HCT116 (cell line): ENCODE measurements around the gene SSU72. TPM values are rescaled to one million over a fixed set of nuclear protein-coding genes. Genes with fewer than 3 reads are reported as not detected.

Experiments used
- ATAC-seq: fragments of 200-7000 bp; cut with Tn5 transposase; 2 replicates; pipeline ENCODE4 v1.9.1; 2020; ENCODE audit warnings: mild to moderate bottlenecking, moderate library complexity
- BruUV-seq: library from RNA; stranded (reverse); fragments of 400-500 nt; replicated peaks from 2 replicates; lab custom pipeline; 2021; lab: Mats Ljungman, UMichigan
- CTCF ChIA-PET: fragments of 300-600 bp; sonication (Branson Sonifier 250); formaldehyde crosslinking; loops from one replicate; lab custom pipeline; 2021; ENCODE audit warnings: antibody characterized with exemption; lab: Charles Lee
- POLR2A ChIA-PET: fragments of 300-600, 350-600 bp; sonication (Branson Sonifier 250); formaldehyde crosslinking; loops from one replicate; lab custom pipeline; 2021; ENCODE audit warnings: antibody characterized with exemption; lab: Charles Lee
- RAD21 ChIA-PET, 2 experiments: fragments of 300-600 bp; sonication (Branson Sonifier 250); formaldehyde crosslinking; loops; one replicate each; lab custom pipeline; 2023; ENCODE audit warnings: low total read pairs in 2 of 2; ENCODE audit not compliant: uncharacterized antibody in 2 of 2, unreplicated experiment in 2 of 2, low non-redundant PET in 1 of 2; lab: Charles Lee
- DNase-seq: peaks from one replicate; pipeline ENCODE4 v3.0.0-alpha.2; 2010; ENCODE audit warnings: low read depth, low spot score
- H2AFZ ChIP-seq: fragments of 200-600 bp; shearing (Covaris generic), sonication (generic); 2 replicates; pipeline ENCODE4 v1.6.1; 2017; ENCODE audit warnings: low read depth, mixed run types, mixed read lengths, antibody characterized with exemption, low read length; ENCODE audit not compliant: poor library complexity, severe bottlenecking
- H3K27ac ChIP-seq: 2 replicates; pipeline ENCODE4 v1.5.1; 2012; ENCODE audit warnings: low read depth, low read length
- H3K27me3 ChIP-seq: fragments of 200-600 bp; sonication (generic); 2 replicates; pipeline ENCODE4 v1.6.1; 2016; ENCODE audit warnings: mixed run types, low read length, mixed read lengths; ENCODE audit not compliant: insufficient read depth
- H3K36me3 ChIP-seq, 2 experiments: fragments of 200-500 bp in 1 of 2; fragments of 200-600 bp in 1 of 2; sonication (Bioruptor generic) in 1 of 2; sonication (generic) in 1 of 2; 2 replicates each; pipeline versions ENCODE4 v1.5.1 to v1.6.1; 2014 to 2016; ENCODE audit warnings: low read length in 2 of 2, inconsistent platforms in 1 of 2, mixed read lengths in 1 of 2, mixed run types in 1 of 2; ENCODE audit not compliant: insufficient read depth in 2 of 2, control insufficient read depth in 1 of 2
- H3K4me1 ChIP-seq, 2 experiments: fragments of 200-600 bp in 1 of 2; sonication (generic) in 1 of 2; 2 replicates each; pipeline versions ENCODE4 v1.5.1 to v1.6.1; 2012 to 2017; ENCODE audit warnings: low read length in 2 of 2, inconsistent platforms in 1 of 2, mild to moderate bottlenecking in 1 of 2, mixed read lengths in 1 of 2, mixed run types in 1 of 2, moderate library complexity in 1 of 2; ENCODE audit not compliant: insufficient read depth in 2 of 2, control insufficient read depth in 1 of 2
- H3K4me2 ChIP-seq: fragments of 200-600 bp; sonication (generic); 2 replicates; pipeline ENCODE4 v1.6.1; 2017; ENCODE audit warnings: mixed run types, low read length, mixed read lengths
- H3K4me3 ChIP-seq, 2 experiments: fragments of 200-600 bp in 1 of 2; sonication (generic) in 1 of 2; replicated peaks in 1 of 2; 2 replicates each; pipeline ENCODE4 v1.5.1; 2011 to 2016; ENCODE audit warnings: low read length in 2 of 2, control low read depth in 1 of 2, low read depth in 1 of 2, mild to moderate bottlenecking in 1 of 2, mixed read lengths in 1 of 2, mixed run types in 1 of 2
- H3K79me2 ChIP-seq: fragments of 200-600 bp; sonication (generic); 2 replicates; pipeline ENCODE4 v1.6.1; 2017; ENCODE audit warnings: mild to moderate bottlenecking, mixed run types, low read length, moderate library complexity, mixed read lengths; ENCODE audit not compliant: insufficient read depth
- H3K9ac ChIP-seq: fragments of 200-600 bp; sonication (generic); 2 replicates; pipeline ENCODE4 v1.6.1; 2016; ENCODE audit warnings: low read length, mixed read lengths
- H3K9me2 ChIP-seq: fragments of 200-600 bp; sonication (generic), shearing (Covaris generic); 2 replicates; pipeline ENCODE4 v1.6.1; 2017; ENCODE audit warnings: mixed run types, mild to moderate bottlenecking, moderate library complexity; ENCODE audit not compliant: insufficient read depth
- H3K9me3 ChIP-seq, 2 experiments: fragments of 200-500 bp in 1 of 2; fragments of 200-600 bp in 1 of 2; sonication (Bioruptor generic) in 1 of 2; sonication (generic) in 1 of 2; 2 replicates each; pipeline ENCODE4 v1.6.1; 2014 to 2017; ENCODE audit warnings: low read length in 2 of 2, mixed read lengths in 2 of 2, inconsistent platforms in 1 of 2, low read depth in 1 of 2, mild to moderate bottlenecking in 1 of 2, mixed run types in 1 of 2, moderate library complexity in 1 of 2; ENCODE audit not compliant: control insufficient read depth in 1 of 2, insufficient read depth in 1 of 2
- H4K20me1 ChIP-seq: fragments of 200-600 bp; sonication (generic), shearing (Covaris generic); 2 replicates; pipeline ENCODE4 v1.6.1; 2017; ENCODE audit warnings: mixed run types, mild to moderate bottlenecking, moderate library complexity; ENCODE audit not compliant: insufficient read depth
- ATF3 ChIP-seq: IDR thresholded peaks from 2 replicates; pipeline ENCODE4 v1.6.1; 2012
- CEBPB ChIP-seq: IDR thresholded peaks from 2 replicates; pipeline ENCODE4 v1.6.1; 2012; ENCODE audit warnings: low read depth
- CTCF ChIP-seq, 3 experiments: fragments of 200-600 bp in 1 of 3; sonication (generic) in 1 of 3; IDR thresholded peaks in 2 of 3; conservative IDR thresholded peaks in 1 of 3; 2 replicates each; pipeline ENCODE4 v1.5.1; 2012 to 2017; ENCODE audit warnings: low read depth in 2 of 3, low read length in 2 of 3, antibody characterized with exemption in 1 of 3, borderline replicate concordance in 1 of 3, control low read depth in 1 of 3, mild to moderate bottlenecking in 1 of 3, mixed read lengths in 1 of 3, mixed run types in 1 of 3, moderate library complexity in 1 of 3; ENCODE audit not compliant: insufficient read depth in 1 of 3
- EGR1 ChIP-seq: IDR thresholded peaks from 2 replicates; pipeline ENCODE4 v1.6.1; 2012; ENCODE audit warnings: low read depth
- ELF1 ChIP-seq: IDR thresholded peaks from 2 replicates; pipeline ENCODE4 v1.6.1; 2012; ENCODE audit warnings: low read depth, borderline replicate concordance
- EZH2 ChIP-seq: fragments of 200-600 bp; sonication (generic); IDR thresholded peaks from 2 replicates; pipeline ENCODE4 v1.6.1; 2017; ENCODE audit warnings: antibody characterized with exemption, mixed run types
- JUND ChIP-seq: IDR thresholded peaks from 2 replicates; pipeline ENCODE4 v1.6.1; 2012
- POLR2AphosphoS5 ChIP-seq: IDR thresholded peaks from 2 replicates; pipeline ENCODE4 v1.6.1; 2011; ENCODE audit warnings: mild to moderate bottlenecking, low read depth, low read length, moderate library complexity
- RAD21 ChIP-seq: IDR thresholded peaks from 2 replicates; pipeline ENCODE4 v1.6.1; 2012; ENCODE audit warnings: low read depth, mild to moderate bottlenecking
- REST ChIP-seq: IDR thresholded peaks from 2 replicates; pipeline ENCODE4 v1.6.1; 2012; ENCODE audit warnings: low read depth
- SIN3A ChIP-seq: IDR thresholded peaks from 2 replicates; pipeline ENCODE4 v1.6.1; 2012; ENCODE audit warnings: low read depth
- SP1 ChIP-seq: IDR thresholded peaks from 2 replicates; pipeline ENCODE4 v1.6.1; 2012; ENCODE audit warnings: low read depth
- TCF7L2 ChIP-seq: IDR thresholded peaks from 2 replicates; pipeline ENCODE4 v1.7.0; 2011; ENCODE audit warnings: borderline replicate concordance, inconsistent platforms; ENCODE audit not compliant: insufficient read depth, insufficient read length; ENCODE audit errors: extremely low read depth
- YY1 ChIP-seq: IDR thresholded peaks from 2 replicates; pipeline ENCODE4 v1.6.1; 2011; ENCODE audit warnings: low read length, low read depth, moderate library complexity, mild to moderate bottlenecking; ENCODE audit not compliant: insufficient replicate concordance; ENCODE audit errors: extremely low read depth
- ZBTB33 ChIP-seq: IDR thresholded peaks from 2 replicates; pipeline ENCODE4 v1.6.1; 2011; ENCODE audit warnings: mild to moderate bottlenecking, low read length, moderate library complexity; ENCODE audit not compliant: insufficient replicate concordance; ENCODE audit errors: extremely low read depth
- ZFX ChIP-seq: fragments of 450-650 bp; IDR thresholded peaks from 2 replicates; pipeline ENCODE4 v1.6.1; 2017
- ZNF274 ChIP-seq: fragments of 200-500 bp; sonication (Bioruptor generic); IDR thresholded peaks from 2 replicates; pipeline ENCODE4 v1.6.1; 2014; ENCODE audit warnings: mild to moderate bottlenecking, low read depth, low read length, inconsistent platforms
- intact Hi-C: fragments of 100-400 bp; cut with micrococcal nuclease; formaldehyde crosslinking; loops from 2 replicates; pipeline ENCODE4 v1.10.0; 2022
- total RNA-seq: library from RNA; stranded (reverse); gene quantifications from one replicate; pipeline ENCODE4 v1.2.1, GENCODE V29; 2021; ENCODE audit not compliant: unreplicated experiment

The SSU72 gene
- total RNA-seq, 1 experiment from 2014 or later: 134 TPM

GRCh38 chr1:1564268-1564667 is 10.4 kb downstream of the SSU72 start:
- no peak for TF ChIP-seq ZFX
- no peak for TF ChIP-seq ZBTB33
- TF ChIP-seq JUND: no peak
- no peak for TF ChIP-seq CEBPB
- no peak for TF ChIP-seq ELF1
- no peak for TF ChIP-seq TCF7L2
- no peak for TF ChIP-seq ZNF274
- TF ChIP-seq REST: no peak
- no peak for TF ChIP-seq POLR2AphosphoS5
- no peak for TF ChIP-seq EZH2
- no peak for TF ChIP-seq CTCF (IDR thresholded peaks at IDR 0.05 in 2 of 3, conservative IDR thresholded peaks at IDR 0.05 in 1 of 3; ENCODE audit: borderline replicate concordance in 1 of 3, insufficient read depth in 1 of 3, low read depth in 2 of 3, low read length in 2 of 3)
- no peak for TF ChIP-seq EGR1
- TF ChIP-seq ATF3: no peak
- no peak for TF ChIP-seq SP1
- TF ChIP-seq RAD21: no peak
- TF ChIP-seq YY1: no peak
- TF ChIP-seq SIN3A: no peak
- no peaks in the 10 kb centered on the region for H3K9me3 ChIP-seq
- TSS peak; percentile 4 for BruUV-seq
- DNase-seq (no peak), ATAC-seq (no peak)
- H3K27me3 ChIP-seq: no peaks in the 10 kb centered on the region
- no peaks in the 10 kb centered on the region for H3K4me1 ChIP-seq
- POLR2A ChIA-PET: no interaction called here
- peaks cover 11 to 49% of the 10 kb centered on the region in 2 experiments for H3K36me3 ChIP-seq
- RAD21 ChIA-PET: no interaction called here
- CTCF ChIA-PET: no interaction called here
- H3K27ac ChIP-seq: no peak overlapping the region
- H3K9ac ChIP-seq: no peak overlapping the region
- H3K79me2 ChIP-seq: peaks cover 89% of the 10 kb centered on the region
- intact Hi-C loops: no loop called here
- no peaks in the 10 kb centered on the region for H3K9me2 ChIP-seq
- H3K4me2 ChIP-seq: no peak overlapping the region
- no peak overlapping the region for H2AFZ ChIP-seq
- H3K4me3 ChIP-seq: no peak overlapping the region
- H4K20me1 ChIP-seq: peaks cover 32% of the 10 kb centered on the region; the same call in 1 of the 2 replicates
